ENCODE data around the gene RAPGEF5. TPM values are rescaled to one million over a fixed set of nuclear protein-coding genes. Genes with fewer than 3 reads are reported as not detected.

Gene RAPGEF5
- total RNA-seq, 1 experiment from 2014 or later, result 5.6 TPM

DNA sequence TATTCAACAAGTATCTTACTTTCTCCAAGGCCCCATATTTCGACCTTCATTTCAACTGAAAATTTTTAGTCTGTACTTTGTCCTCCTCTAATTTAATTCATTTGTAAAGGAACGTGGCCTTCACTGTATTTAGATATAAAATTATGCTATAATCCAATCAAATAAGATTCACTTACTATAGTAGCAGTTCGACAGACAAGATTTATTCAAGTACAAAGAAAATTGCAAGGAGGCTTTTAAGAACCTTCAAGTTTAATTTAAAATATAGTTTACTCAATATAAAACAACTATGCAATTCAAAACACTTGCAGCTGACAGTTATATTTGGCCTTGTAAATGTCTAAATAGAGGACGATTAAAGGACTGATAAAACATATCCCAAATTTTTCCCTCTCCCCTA is 85.6 kb downstream of the RAPGEF5 start:
- H3K4me3 ChIP-seq (ENCODE audit: low read length), result no peak overlapping the region
- CTCF ChIA-PET, result no interaction called here
- H3F3A ChIP-seq (ENCODE audit: low read length, unreplicated experiment), result no peaks in the 10 kb centered on the region
- no peak overlapping the region for H3K9ac ChIP-seq (ENCODE audit: low read length)
- no peaks in the 10 kb centered on the region for H4K20me1 ChIP-seq (ENCODE audit: low read length)
- no peaks in the 10 kb centered on the region for H3K27me3 ChIP-seq (ENCODE audit: low read length)
- POLR2A ChIA-PET (ENCODE audit: unreplicated experiment), result no interaction called here
- H3K9me2 ChIP-seq (replicated peaks; ENCODE audit: low read length), result no peaks in the 10 kb centered on the region
- ATAC-seq (no peak), DNase-seq (no peak)
- no peaks in the 10 kb centered on the region for H3K36me3 ChIP-seq (ENCODE audit: low read depth, low read length)
- H2AFZ ChIP-seq (ENCODE audit: low read length), result no peak overlapping the region
- TF ChIP-seq EZH2phosphoT487 (IDR thresholded peaks at IDR 0.05; ENCODE audit: borderline replicate concordance, low read length) (no peak), EZH2 (IDR thresholded peaks at IDR 0.05; ENCODE audit: low read length, unreplicated experiment) (no peak)
- TF ChIP-seq, protein P1, sequence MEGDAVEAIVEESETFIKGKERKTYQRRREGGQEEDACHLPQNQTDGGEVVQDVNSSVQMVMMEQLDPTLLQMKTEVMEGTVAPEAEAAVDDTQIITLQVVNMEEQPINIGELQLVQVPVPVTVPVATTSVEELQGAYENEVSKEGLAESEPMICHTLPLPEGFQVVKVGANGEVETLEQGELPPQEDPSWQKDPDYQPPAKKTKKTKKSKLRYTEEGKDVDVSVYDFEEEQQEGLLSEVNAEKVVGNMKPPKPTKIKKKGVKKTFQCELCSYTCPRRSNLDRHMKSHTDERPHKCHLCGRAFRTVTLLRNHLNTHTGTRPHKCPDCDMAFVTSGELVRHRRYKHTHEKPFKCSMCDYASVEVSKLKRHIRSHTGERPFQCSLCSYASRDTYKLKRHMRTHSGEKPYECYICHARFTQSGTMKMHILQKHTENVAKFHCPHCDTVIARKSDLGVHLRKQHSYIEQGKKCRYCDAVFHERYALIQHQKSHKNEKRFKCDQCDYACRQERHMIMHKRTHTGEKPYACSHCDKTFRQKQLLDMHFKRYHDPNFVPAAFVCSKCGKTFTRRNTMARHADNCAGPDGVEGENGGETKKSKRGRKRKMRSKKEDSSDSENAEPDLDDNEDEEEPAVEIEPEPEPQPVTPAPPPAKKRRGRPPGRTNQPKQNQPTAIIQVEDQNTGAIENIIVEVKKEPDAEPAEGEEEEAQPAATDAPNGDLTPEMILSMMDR (conservative IDR thresholded peaks at IDR 0.05; ENCODE audit: low read depth, low read length), result no peak
- H3K9me3 ChIP-seq (ENCODE audit: low read length), result no peaks in the 10 kb centered on the region
- intact Hi-C loops (cut with micrococcal nuclease), result no loop called here
- no peak overlapping the region for H3K4me2 ChIP-seq (ENCODE audit: low read length)
- H3K4me1 ChIP-seq (ENCODE audit: insufficient read depth, low read length), result no peaks in the 10 kb centered on the region
- H3K27ac ChIP-seq (ENCODE audit: low read length), result no peak overlapping the region
- H3K79me2 ChIP-seq (ENCODE audit: low read length), result no peaks in the 10 kb centered on the region
- BruUV-seq (replicated peaks), result no TSS peak

DNA sequence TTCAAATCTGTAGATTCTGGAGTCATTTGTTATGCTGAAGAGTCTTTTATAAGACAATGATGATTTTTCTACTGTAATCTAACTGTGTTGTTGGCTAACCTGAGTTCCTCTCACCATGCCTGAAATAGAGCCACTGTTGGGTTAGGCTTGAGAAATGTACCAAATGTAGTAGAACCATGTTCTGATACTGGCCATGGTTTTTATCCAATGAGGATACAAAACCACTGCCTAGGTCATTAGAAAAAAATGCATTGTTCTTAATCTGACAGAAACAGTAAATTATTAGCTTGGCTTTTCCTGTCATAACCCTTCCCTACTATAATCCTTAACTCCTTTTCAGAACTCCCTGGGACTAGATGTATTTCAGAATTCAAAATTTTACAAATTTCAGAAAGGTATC is 86.6 kb downstream of the RAPGEF5 start:
- Histone ChIP-seq H3K4me1 (ENCODE audit: insufficient read depth, low read length) (no peaks in the 10 kb centered on the region), H3K4me3 (ENCODE audit: low read length) (no peak overlapping the region), H3K79me2 (ENCODE audit: low read length) (no peaks in the 10 kb centered on the region), H2AFZ (ENCODE audit: low read length) (no peak overlapping the region), H3F3A (ENCODE audit: low read length, unreplicated experiment) (no peaks in the 10 kb centered on the region), H3K36me3 (ENCODE audit: low read depth, low read length) (no peaks in the 10 kb centered on the region), H3K9ac (ENCODE audit: low read length) (no peak overlapping the region), H3K4me2 (ENCODE audit: low read length) (no peak overlapping the region), H3K9me2 (replicated peaks; ENCODE audit: low read length) (no peaks in the 10 kb centered on the region), H3K9me3 (ENCODE audit: low read length) (no peaks in the 10 kb centered on the region), H3K27me3 (ENCODE audit: low read length) (no peaks in the 10 kb centered on the region), H4K20me1 (ENCODE audit: low read length) (no peaks in the 10 kb centered on the region), H3K27ac (ENCODE audit: low read length) (no peak overlapping the region)
- DNase-seq (no peak), ATAC-seq (no peak)
- ChIA-PET POLR2A (ENCODE audit: unreplicated experiment) (no interaction called here), CTCF (no interaction called here)
- intact Hi-C loops (cut with micrococcal nuclease), result no loop called here
- no TSS peak for BruUV-seq (replicated peaks)
- TF ChIP-seq, protein P1 (conservative IDR thresholded peaks at IDR 0.05; ENCODE audit: low read depth, low read length), result no peak
- TF ChIP-seq EZH2 (IDR thresholded peaks at IDR 0.05; ENCODE audit: low read length, unreplicated experiment), result no peak
- no peak for TF ChIP-seq EZH2phosphoT487 (IDR thresholded peaks at IDR 0.05; ENCODE audit: borderline replicate concordance, low read length)

DNA sequence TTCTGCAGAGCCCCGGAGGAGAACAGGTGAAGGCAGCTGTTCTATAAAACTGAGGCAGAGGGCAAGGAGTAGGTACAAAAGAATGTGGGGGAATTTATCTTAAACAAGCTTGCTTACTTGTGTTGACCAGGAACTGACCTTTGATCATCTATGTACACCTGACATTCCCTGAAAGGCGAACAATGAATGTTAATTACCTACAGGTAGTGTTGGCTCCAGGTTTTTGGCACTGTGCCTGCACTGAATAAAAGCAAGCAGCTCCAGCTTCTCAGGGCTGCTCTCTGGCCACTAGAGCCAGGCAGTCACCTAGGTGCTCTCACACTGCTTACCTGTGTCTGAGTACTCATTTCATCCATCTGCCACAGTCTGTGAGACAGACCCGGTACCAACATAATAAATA is 87.0 kb downstream of the RAPGEF5 start:
- ChIA-PET CTCF (no interaction called here), POLR2A (ENCODE audit: unreplicated experiment) (no interaction called here)
- DNase-seq, result no peak
- no peak for ATAC-seq
- Histone ChIP-seq H3K9ac (ENCODE audit: low read length) (no peak overlapping the region), H3K4me2 (ENCODE audit: low read length) (no peak overlapping the region), H3K79me2 (ENCODE audit: low read length) (no peaks in the 10 kb centered on the region), H3F3A (ENCODE audit: low read length, unreplicated experiment) (no peaks in the 10 kb centered on the region), H3K4me3 (ENCODE audit: low read length) (no peak overlapping the region), H3K9me3 (ENCODE audit: low read length) (no peaks in the 10 kb centered on the region), H3K4me1 (ENCODE audit: insufficient read depth, low read length) (no peaks in the 10 kb centered on the region), H4K20me1 (ENCODE audit: low read length) (no peaks in the 10 kb centered on the region), H3K27me3 (ENCODE audit: low read length) (no peaks in the 10 kb centered on the region), H3K9me2 (replicated peaks; ENCODE audit: low read length) (no peaks in the 10 kb centered on the region), H2AFZ (ENCODE audit: low read length) (no peak overlapping the region), H3K27ac (ENCODE audit: low read length) (no peak overlapping the region), H3K36me3 (ENCODE audit: low read depth, low read length) (no peaks in the 10 kb centered on the region)
- TF ChIP-seq, protein P1 (conservative IDR thresholded peaks at IDR 0.05; ENCODE audit: low read depth, low read length), result no peak
- TF ChIP-seq EZH2 (IDR thresholded peaks at IDR 0.05; ENCODE audit: low read length, unreplicated experiment) (no peak), EZH2phosphoT487 (IDR thresholded peaks at IDR 0.05; ENCODE audit: borderline replicate concordance, low read length) (no peak)
- intact Hi-C loops (cut with micrococcal nuclease), result no loop called here
- no TSS peak for BruUV-seq (replicated peaks)

Measured in PC-3 (cell line).